GM19193 (cell line): ENCODE results near the gene CCDC97.

Source experiments
- POLR2A ChIP-seq: IDR thresholded peaks from 4 replicates; pipeline ENCODE4 v1.6.1; 2011; ENCODE audit not compliant: insufficient read depth, insufficient read length; ENCODE audit errors: extremely low read depth

CCDC97 gene

DNA sequence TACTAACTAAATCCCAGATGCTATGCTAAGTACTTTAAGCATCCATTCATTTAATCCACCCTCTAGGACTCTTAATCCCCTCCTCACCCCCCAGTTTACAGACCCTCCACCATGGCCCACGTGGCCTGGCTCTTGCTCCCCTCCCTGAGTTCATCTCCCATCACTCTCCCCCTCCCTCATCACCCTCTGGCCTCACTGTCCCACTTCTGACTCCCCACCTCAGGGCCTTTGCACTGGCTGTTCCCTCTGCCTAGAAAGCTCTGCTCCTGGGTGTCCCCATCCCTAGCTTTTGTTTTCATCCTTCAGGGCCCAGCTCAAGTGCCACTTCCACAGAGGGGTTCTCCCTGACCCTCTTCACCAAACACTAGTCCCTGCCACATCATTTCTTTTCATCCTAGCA is 49.8 kb downstream of the CCDC97 start:
- no peak for TF ChIP-seq POLR2A

DNA sequence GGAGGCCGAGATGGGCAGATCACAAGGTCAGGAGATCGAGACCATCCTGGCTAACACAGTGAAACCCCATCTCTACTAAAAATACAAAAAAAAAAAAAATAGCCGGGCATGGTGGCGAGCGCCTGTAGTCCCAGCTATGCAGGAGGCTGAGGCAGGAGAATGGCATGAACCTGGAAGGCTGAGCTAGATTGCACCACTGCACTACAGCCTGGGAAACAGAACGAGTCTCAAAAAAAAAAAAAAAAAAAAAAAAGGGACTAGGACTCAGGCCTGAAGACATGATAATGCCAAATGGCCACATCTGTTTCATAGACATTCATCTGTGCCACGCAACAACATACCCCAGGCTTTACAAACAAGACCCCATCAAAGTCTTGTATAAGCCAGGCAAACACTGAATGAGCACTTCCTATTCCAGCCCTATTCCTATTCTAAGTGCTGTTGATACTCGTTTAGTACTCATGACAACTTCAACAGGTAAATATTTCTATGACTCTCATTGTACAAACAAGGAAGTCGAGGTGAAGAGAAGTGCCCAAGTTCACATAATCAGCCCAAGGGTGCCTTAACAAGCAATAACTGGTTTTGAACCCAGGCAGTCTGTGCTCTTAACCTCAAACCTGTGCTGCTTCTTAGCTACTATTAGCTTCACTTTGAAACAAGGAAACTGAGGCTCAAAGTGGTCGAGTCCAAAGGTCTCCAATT is 52.3 kb downstream of the CCDC97 start:
- no peak for TF ChIP-seq POLR2A

DNA sequence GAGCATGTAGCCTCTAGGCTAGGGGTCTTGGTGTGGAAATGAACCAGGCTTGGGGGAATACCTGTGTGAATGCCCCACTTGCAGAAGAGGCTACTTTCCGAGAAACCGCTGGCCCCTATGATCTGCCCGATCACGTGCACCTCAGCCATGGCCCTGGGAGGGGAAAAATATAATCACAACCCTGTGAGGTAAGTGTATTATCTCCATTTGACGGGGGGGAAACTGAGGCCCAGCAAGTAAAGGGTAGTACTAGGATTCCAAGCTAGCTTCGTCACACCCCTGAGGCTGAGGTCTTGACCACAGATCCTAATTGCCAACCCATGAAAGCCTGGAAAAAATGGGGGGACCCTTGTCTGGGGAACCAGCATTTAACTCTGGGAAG is 53.4 kb downstream of the CCDC97 start:
- TF ChIP-seq POLR2A = no peak

DNA sequence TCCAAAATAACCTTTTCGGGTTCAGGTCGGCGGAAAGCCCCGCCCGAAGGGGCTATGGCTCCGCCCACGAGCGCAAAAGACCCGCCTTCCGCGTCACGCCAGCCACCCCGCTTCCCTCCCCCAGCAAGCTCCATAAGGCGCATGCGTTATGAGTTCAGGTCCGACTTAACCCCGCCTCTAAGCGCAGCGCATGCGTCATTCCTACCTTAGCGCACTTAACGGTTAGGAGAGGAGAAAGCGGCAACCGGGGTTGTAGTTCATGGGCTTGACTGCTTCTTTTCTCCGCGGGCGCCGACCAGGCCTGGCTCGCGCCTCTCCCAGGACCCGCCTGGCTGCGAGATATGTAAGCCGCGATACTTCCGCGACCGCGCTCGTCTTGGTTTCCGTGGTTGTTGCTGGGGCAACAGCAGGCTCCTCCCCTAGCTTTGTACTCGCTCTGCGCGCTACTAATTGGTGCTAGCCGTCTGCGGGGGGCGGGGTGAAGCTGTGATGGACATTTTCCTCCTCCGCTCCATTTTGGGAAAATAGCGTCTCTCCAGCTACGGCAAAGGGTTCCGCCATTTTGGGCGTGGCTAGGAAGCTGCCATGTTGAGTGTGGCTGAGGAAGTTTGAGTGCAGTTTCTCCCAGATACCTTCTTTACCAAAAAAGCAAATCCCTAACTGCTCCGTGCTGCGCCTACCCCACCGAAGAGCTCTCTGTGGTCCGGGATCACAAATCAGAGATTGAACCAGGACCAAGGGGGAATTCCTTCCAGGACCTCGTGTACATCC is 54.0 kb downstream of the CCDC97 start, which contains the start of gene B9D2:
Gene B9D2, minus strand, starts transcription at position 397 of the 771 bp plus-strand sequence. CDS start 630 bp downstream, outside the sequence.
- TF ChIP-seq POLR2A = peak; percentile 84

DNA sequence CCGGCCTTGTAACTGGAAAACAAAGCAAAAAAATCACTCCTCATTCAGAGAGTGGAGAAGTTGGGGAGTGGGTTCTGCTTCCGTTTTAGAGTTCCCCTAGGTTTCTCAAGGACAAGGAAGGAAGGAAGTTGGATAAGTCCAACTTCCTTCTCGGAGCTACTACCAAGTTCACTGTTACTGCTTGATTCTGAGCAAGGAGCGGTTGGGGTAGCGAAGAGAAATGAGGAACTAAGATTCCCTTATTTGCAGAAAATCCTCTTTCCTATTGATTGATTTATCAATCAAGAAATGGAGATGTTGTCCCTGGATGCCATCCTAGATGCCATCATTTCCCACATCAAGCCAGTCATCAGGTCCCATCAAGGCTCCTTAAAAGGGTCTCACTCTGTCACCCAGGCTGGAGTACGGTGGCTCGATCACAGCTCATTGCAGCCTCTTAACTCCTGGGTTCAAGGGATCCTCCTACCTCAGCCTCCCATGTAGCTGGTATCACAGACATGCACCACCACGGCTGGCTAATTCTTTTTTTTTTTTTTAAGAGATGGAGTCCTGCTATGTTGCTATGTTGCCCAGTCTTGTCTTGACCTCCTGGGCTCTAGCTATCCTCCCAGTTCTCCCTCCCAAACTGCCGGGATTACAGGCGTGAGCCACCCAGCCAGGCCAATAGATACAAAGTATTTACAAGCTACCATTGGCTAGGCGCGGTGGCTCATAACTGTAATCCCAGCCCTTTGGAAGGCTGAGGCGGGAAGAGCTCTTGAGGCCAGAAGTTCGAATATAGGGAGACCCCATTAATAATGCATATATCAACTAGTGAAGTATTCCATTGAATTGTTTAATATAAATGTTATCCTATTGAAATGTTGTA is 54.8 kb downstream of the CCDC97 start:
- TF ChIP-seq POLR2A = no peak

DNA sequence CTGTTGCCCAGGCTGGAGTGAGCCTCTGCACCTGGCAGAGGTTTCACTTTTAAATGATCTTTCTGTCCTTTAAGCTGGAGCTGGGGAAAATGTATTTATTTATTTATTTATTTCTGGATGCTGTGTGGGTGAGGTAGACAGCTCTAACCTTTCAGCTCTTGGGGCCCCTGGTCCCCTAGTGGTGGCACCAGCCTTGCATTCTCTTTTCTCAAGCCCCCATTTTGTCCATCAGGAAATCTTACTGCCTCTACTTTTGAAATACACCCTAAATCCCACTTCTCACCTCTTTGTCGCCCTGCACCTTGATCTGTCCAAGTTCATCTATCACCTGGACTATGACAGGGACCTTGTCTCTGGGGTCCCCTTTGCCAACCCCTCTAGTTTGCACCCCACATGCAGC is 56.1 kb downstream of the CCDC97 start:
- TF ChIP-seq POLR2A = no peak

DNA sequence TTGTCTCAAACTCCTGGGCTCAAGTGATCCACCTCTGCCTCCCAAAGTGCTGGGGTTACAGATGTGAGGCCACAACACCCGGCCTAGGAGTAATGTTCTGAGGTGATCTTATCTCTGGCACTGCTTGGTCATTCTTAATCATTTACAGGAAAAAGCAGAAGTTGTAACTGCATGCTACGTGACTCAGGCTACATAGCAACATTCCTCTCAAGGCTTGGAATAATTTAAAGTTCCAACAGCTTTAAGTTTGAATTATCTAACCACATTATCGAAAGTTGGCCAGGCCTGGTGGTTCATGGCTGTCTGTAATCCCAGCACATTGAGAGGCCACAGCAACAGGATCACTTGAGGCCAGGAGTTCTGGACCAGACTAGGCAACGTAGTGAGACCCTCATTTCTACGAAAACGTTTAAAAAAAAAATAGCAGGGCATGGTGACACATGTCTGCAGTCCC is 57.9 kb downstream of the CCDC97 start:
- TF ChIP-seq POLR2A = no peak

DNA sequence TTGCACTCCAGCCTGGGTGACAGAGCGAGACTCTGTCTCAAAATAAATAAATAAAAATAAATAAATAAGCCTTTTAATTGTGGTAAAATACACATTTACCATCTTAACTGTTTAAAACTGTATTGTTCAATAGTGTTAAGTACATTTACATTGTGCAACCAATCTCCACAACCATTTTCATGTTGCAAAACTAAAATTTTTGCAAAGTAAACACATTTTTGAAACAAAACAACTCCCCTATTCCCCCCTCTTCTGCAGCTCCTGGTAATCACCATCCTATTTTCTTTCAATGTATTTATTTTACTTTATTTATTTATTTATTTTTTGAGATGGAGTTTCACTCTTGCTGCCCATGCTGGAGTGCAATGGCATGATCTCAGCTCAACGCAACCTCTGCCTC is 59.8 kb downstream of the CCDC97 start:
- no peak for TF ChIP-seq POLR2A

DNA sequence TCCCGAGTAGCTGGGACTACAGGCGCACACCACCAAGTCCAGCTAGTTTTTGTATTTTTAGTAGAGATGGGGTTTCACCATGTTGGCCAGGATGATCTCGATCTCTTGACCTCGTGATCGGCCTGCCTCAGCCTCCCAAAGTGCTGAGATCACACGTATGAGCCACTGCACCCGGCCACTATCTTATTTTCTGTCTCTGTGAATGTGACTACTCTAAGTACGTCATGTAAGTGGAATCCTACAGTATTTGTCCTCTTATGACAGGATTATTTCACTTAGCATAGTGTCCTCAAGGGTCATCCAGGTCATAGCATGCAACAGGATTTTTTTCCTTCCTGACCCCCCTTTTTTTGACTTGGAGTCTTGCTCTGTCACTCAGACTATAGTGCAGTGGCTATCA is 61.6 kb downstream of the CCDC97 start:
- TF ChIP-seq POLR2A = no peak

DNA sequence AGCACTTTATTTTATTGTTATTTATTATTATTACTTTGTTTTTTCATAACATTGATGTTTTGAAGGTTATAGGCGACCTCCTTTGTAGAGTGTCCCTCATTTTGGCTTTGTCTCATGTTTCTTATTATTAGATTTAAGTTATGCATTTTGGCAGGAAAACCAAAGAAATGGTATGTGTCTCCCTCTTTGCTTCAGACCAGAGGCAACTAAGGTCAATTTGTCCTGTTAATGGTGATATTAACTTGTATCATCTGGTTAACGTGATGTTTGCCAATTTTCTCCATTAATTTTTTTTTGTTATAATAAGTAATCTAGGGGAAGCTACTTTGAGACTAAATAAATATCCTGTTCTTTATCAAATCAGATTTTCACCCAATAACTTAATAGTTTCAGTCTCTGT is 62.5 kb downstream of the CCDC97 start:
- TF ChIP-seq POLR2A = no peak

DNA sequence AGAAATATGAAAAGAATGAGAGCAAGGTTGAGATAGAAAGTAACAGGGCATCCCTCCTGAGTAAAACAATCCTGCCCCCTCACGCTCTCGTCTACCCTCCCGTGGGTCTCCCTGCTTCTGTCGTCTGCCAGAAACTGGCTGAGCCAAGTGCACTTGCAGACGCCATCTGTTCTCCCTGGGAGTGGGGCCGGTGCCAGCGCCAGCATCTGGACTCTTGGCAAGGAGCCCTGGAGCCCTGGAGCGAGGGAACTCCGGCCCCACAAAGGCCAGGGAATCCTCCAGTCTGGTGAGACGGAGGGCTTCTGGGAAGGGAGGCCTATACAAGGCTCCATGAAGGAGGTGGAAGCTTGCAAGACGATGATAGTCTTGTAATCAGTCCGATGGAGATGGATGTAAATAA is 64.0 kb downstream of the CCDC97 start:
- TF ChIP-seq POLR2A = no peak
